ENCODE results near the gene MSI2. TPM values are rescaled to one million over a fixed set of nuclear protein-coding genes. Genes with fewer than 3 reads are reported as not detected.
"Not testable (repeated sequence)": the region's sequence is repeated elsewhere in the genome, so short reads cannot be mapped to it uniquely, and the experiment has no call there.

Gene MSI2
- total RNA-seq, 1 donor from 2014 or later, result 26.6 TPM

GRCh38 chr17:57498443-57498842 lies 242.1 kb downstream of the MSI2 start:
- no peak overlapping the region for H3K4me3 ChIP-seq (ENCODE audit: low read depth, low read length)
- TF ChIP-seq, protein P1, sequence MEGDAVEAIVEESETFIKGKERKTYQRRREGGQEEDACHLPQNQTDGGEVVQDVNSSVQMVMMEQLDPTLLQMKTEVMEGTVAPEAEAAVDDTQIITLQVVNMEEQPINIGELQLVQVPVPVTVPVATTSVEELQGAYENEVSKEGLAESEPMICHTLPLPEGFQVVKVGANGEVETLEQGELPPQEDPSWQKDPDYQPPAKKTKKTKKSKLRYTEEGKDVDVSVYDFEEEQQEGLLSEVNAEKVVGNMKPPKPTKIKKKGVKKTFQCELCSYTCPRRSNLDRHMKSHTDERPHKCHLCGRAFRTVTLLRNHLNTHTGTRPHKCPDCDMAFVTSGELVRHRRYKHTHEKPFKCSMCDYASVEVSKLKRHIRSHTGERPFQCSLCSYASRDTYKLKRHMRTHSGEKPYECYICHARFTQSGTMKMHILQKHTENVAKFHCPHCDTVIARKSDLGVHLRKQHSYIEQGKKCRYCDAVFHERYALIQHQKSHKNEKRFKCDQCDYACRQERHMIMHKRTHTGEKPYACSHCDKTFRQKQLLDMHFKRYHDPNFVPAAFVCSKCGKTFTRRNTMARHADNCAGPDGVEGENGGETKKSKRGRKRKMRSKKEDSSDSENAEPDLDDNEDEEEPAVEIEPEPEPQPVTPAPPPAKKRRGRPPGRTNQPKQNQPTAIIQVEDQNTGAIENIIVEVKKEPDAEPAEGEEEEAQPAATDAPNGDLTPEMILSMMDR (conservative IDR thresholded peaks at IDR 0.05; ENCODE audit: low read depth, low read length), result no peak
- DNase-seq (ENCODE audit: low read depth), result no peak

- not testable (repeated sequence) for H3K4me3 ChIP-seq (ENCODE audit: low read depth, low read length); DNase-seq (ENCODE audit: low read depth)
These were observed 242.9 kb downstream of the MSI2 start for GRCh38 chr17:57499221-57499620.

- H3K4me3 ChIP-seq (ENCODE audit: low read depth, low read length), result no peak overlapping the region
- no peak for DNase-seq (ENCODE audit: low read depth)
- TF ChIP-seq, protein P1 (conservative IDR thresholded peaks at IDR 0.05; ENCODE audit: low read depth, low read length), result no peak
These were observed 243.3 kb downstream of the MSI2 start for GRCh38 chr17:57499648-57500049.

DNA sequence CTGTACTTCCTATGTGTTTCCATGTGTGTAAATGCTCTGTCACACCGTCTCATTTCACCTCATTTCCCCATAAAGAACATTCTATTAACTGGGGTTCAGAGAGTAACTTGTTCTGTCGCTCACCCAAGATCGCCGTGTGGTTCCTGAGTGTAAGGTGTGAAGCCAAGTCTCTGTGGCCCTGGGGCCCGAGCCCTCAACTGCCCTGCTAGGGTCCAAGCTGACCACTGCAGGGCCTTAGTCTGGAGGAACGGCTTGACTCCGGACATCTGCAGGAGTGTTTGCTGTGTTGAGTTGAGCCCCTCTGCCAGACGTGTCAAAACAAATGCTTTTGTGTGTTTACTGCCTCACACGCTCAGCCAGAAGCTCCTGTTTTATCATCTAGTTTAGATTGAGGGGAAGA lies 244.7 kb downstream of the MSI2 start:
- TF ChIP-seq, protein P1 (conservative IDR thresholded peaks at IDR 0.05; ENCODE audit: low read depth, low read length), result no peak
- no peak overlapping the region for H3K4me3 ChIP-seq (ENCODE audit: low read depth, low read length)
- no peak for DNase-seq (ENCODE audit: low read depth)

DNA sequence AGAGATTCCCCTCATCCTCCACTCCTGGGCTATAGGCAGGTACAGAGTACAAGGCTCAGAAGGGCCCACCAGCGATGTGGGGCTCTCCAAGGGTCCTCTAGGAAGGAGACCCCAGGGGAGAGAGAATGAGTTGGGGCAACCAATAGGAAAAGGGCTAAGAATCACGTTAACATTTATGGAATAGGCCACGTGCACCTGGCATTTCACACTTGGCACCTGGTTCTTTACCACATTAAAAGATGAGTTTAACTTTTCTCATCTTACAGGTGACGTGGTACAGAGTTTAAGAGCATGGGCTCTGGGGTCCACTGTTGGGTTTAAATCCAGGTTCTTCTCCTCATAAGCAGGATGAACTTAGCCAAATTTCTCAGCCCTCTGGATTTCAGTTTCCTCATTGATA lies 245.7 kb downstream of the MSI2 start:
- TF ChIP-seq, protein P1 (conservative IDR thresholded peaks at IDR 0.05; ENCODE audit: low read depth, low read length), result no peak

GRCh38 chr17:57502811-57503241 lies 246.5 kb downstream of the MSI2 start:
- TF ChIP-seq, protein P1 (conservative IDR thresholded peaks at IDR 0.05; ENCODE audit: low read depth, low read length), result no peak
- no peak for DNase-seq (ENCODE audit: low read depth)
- no peak overlapping the region for H3K4me3 ChIP-seq (ENCODE audit: low read depth, low read length)

More for the DNA sequence above, 245.7 kb downstream of the MSI2 start:
- H3K4me3 ChIP-seq (ENCODE audit: low read depth, low read length), result no peak overlapping the region
- no peak for DNase-seq (ENCODE audit: low read depth)

DNA sequence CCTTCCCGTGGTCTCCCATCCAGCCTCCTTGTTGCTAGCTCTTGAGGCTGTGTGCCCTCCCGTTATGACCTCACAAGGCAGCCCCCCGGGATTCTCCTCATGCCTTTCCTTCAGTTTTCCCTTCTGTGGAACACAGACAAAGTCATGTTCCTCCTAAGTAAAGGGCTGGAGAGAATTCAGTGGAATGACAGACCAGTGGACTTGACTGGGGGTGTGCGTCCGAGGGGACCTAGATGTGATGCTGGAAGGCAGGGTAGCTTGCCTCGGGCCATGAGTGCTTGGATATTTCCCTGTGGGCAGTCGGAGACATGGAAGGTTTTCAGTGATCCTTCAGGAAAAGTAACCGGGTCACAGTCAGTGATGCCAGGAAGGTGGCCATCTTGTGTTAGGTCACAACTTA lies 247.9 kb downstream of the MSI2 start:
- no peak for DNase-seq (ENCODE audit: low read depth)
- TF ChIP-seq, protein P1 (conservative IDR thresholded peaks at IDR 0.05; ENCODE audit: low read depth, low read length), result no peak
- H3K4me3 ChIP-seq (ENCODE audit: low read depth, low read length), result no peak overlapping the region
